Activated CD4-positive, alpha-beta T cell treated with anti-CD3 and anti-CD28 coated beads, Interleukin-2, Interleukin-4, amounts not matched to agents 100 ng/mL and 50 ng/mL, durations not matched to agents 16 hours and 8 hours (primary cell): Measurements from ENCODE around the gene PRELP.
"Not testable (repeated sequence)": the region's sequence is repeated elsewhere in the genome, so short reads cannot be mapped to it uniquely, and the experiment has no call there.

Experiments
- DNase-seq: peaks from one replicate; pipeline ENCODE4 v3.0.0-alpha.2; 2020; ENCODE audit warnings: low spot score

Gene PRELP

GRCh38 chr1:203453616-203454015, 22.0 kb upstream of the PRELP start:
- DNase-seq, result no peak

- no peak for DNase-seq
Observed at GRCh38 chr1:203454986-203455471, 20.6 kb upstream of the PRELP start.

GRCh38 chr1:203455706-203456105, 19.9 kb upstream of the PRELP start:
- no peak for DNase-seq

- DNase-seq, result no peak
Observed at GRCh38 chr1:203456577-203456976, 19.0 kb upstream of the PRELP start.

- no peak for DNase-seq
Observed at GRCh38 chr1:203458078-203458477, 17.5 kb upstream of the PRELP start.

- DNase-seq, result no peak
Observed at GRCh38 chr1:203459671-203460201, 15.9 kb upstream of the PRELP start.

- DNase-seq, result no peak
Observed at GRCh38 chr1:203461717-203462116, 13.9 kb upstream of the PRELP start.

GRCh38 chr1:203462143-203462542, 13.5 kb upstream of the PRELP start:
- no peak for DNase-seq

GRCh38 chr1:203462878-203463277, 12.7 kb upstream of the PRELP start:
- no peak for DNase-seq

GRCh38 chr1:203463469-203464062, 12.0 kb upstream of the PRELP start:
- DNase-seq, result no peak

- no peak for DNase-seq
Observed at GRCh38 chr1:203464226-203464625, 11.4 kb upstream of the PRELP start.

GRCh38 chr1:203464743-203465142, 10.9 kb upstream of the PRELP start:
- DNase-seq, result no peak

GRCh38 chr1:203465146-203465798, 10.3 kb upstream of the PRELP start:
- no peak for DNase-seq

GRCh38 chr1:203465948-203466347, 9.7 kb upstream of the PRELP start:
- DNase-seq, result no peak

- DNase-seq, result not testable (repeated sequence)
Observed at GRCh38 chr1:203466906-203467549, 8.6 kb upstream of the PRELP start.

GRCh38 chr1:203467550-203467921, 8.1 kb upstream of the PRELP start:
- no peak for DNase-seq

GRCh38 chr1:203468326-203468725, 7.3 kb upstream of the PRELP start:
- DNase-seq, result no peak

GRCh38 chr1:203470240-203470639, 5.4 kb upstream of the PRELP start:
- DNase-seq, result no peak

GRCh38 chr1:203471841-203472240, 3.8 kb upstream of the PRELP start:
- DNase-seq, result no peak

GRCh38 chr1:203473281-203473680, 2.3 kb upstream of the PRELP start:
- DNase-seq, result no peak

GRCh38 chr1:203473781-203474305, 1.8 kb upstream of the PRELP start:
- no peak for DNase-seq

- no peak for DNase-seq
Observed at GRCh38 chr1:203476216-203476814, 709 bp downstream of the PRELP start.

- DNase-seq, result no peak
Observed at GRCh38 chr1:203477748-203478147, 2.1 kb downstream of the PRELP start.
